ENCODE results near the gene ARHGAP15.

GRCh38 chr2:143084462-143084861 is 44.8 kb upstream of the ARHGAP15 start:
- TF ChIP-seq SUZ12 (IDR thresholded peaks at IDR 0.05; ENCODE audit: extremely low read depth, insufficient read depth, insufficient read length) (no peak), ZNF274 (IDR thresholded peaks at IDR 0.05; ENCODE audit: low read depth, low read length) (no peak)

All from NT2/D1 (cell line).